Endothelial cell of hepatic sinusoid (primary cell): ENCODE results near the gene ABL1.
"Not testable (repeated sequence)": the region's sequence is repeated elsewhere in the genome, so short reads cannot be mapped to it uniquely, and the experiment has no call there.

Experiments used
- in situ Hi-C: cut with HindIII; loops from 2 replicates; pipeline ENCODE4 v1.10.0; 2017; ENCODE audit warnings: low sequenced_read_pairs

The ABL1 gene

GRCh38 chr9:130847306-130848217, 12.5 kb downstream of the ABL1 start:
- in situ Hi-C loops: no loop called here

- in situ Hi-C loops: not testable (repeated sequence)
These were observed 13.5 kb downstream of the ABL1 start for GRCh38 chr9:130848514-130848913.

GRCh38 chr9:130849356-130849755, 14.3 kb downstream of the ABL1 start:
- in situ Hi-C loops: no loop called here

GRCh38 chr9:130852801-130853200, 17.7 kb downstream of the ABL1 start:
- in situ Hi-C loops: no loop called here

- in situ Hi-C loops: no loop called here
These were observed 19.0 kb downstream of the ABL1 start for GRCh38 chr9:130854092-130854491.

- in situ Hi-C loops: no loop called here
These were observed 19.8 kb downstream of the ABL1 start for GRCh38 chr9:130854835-130855234.

GRCh38 chr9:130856474-130856873, 21.4 kb downstream of the ABL1 start:
- in situ Hi-C loops: no loop called here

GRCh38 chr9:130857864-130858738, 23.0 kb downstream of the ABL1 start:
- in situ Hi-C loops: no loop called here

GRCh38 chr9:130858739-130859705, 24.0 kb downstream of the ABL1 start:
- in situ Hi-C loops: no loop called here

GRCh38 chr9:130860458-130861316, 25.6 kb downstream of the ABL1 start:
- in situ Hi-C loops: loop anchor here (5.0 kb wide), 1 partner anchor 163 kb away; no protein-coding TSS in a partner anchor

- in situ Hi-C loops: loop anchor here (5.0 kb wide), 1 partner anchor 164 kb away; no protein-coding TSS in a partner anchor
These were observed 26.5 kb downstream of the ABL1 start for GRCh38 chr9:130861372-130862180.

- in situ Hi-C loops: loop anchor here (5.0 kb wide), 1 partner anchor 165 kb away; no protein-coding TSS in a partner anchor
These were observed 27.2 kb downstream of the ABL1 start for GRCh38 chr9:130862217-130862616.

- in situ Hi-C loops: loop anchor here (5.0 kb wide), 1 partner anchor 165 kb away; no protein-coding TSS in a partner anchor
These were observed 27.7 kb downstream of the ABL1 start for GRCh38 chr9:130862747-130863146.

- in situ Hi-C loops: loop anchor here (5.0 kb wide), 1 partner anchor 167 kb away; no protein-coding TSS in a partner anchor
These were observed 29.5 kb downstream of the ABL1 start for GRCh38 chr9:130864541-130864940.

GRCh38 chr9:130865921-130866320, 30.9 kb downstream of the ABL1 start:
- in situ Hi-C loops: no loop called here

GRCh38 chr9:130866474-130866965, 31.5 kb downstream of the ABL1 start:
- in situ Hi-C loops: no loop called here

GRCh38 chr9:130867556-130867955, 32.5 kb downstream of the ABL1 start:
- in situ Hi-C loops: no loop called here

- in situ Hi-C loops: no loop called here
These were observed 33.2 kb downstream of the ABL1 start for GRCh38 chr9:130868230-130868629.
